GM12878 (cell line): Measurements from ENCODE around the gene WNT5A. TPM values are rescaled to one million over a fixed set of nuclear protein-coding genes. Genes with fewer than 3 reads are reported as not detected.

ENCODE experiments used
- EED ChIP-seq: sonication (generic); IDR thresholded peaks from 2 replicates; pipeline ENCODE4 v1.6.1; 2016; ENCODE audit warnings: antibody characterized with exemption, low read depth
- MLLT1 ChIP-seq: fragments of 450-650 bp; IDR thresholded peaks from 2 replicates; pipeline ENCODE4 v1.6.1; 2016; ENCODE audit warnings: mild to moderate bottlenecking
- PAX8 ChIP-seq: fragments of 450-650 bp; IDR thresholded peaks from 2 replicates; pipeline ENCODE4 v1.6.1; 2017; ENCODE audit warnings: mild to moderate bottlenecking, moderate library complexity
- PRDM15 ChIP-seq: fragments of 450-650 bp; formaldehyde crosslinking; IDR thresholded peaks from 2 replicates; pipeline ENCODE4 v1.4.0; 2020; ENCODE audit warnings: mild to moderate bottlenecking, moderate library complexity
- RAD21 ChIP-seq: IDR thresholded peaks from 2 replicates; pipeline ENCODE4 v1.6.1; 2011; ENCODE audit warnings: mild to moderate bottlenecking, low read depth, low read length, moderate library complexity; ENCODE audit not compliant: insufficient read depth
- RB1 ChIP-seq: fragments of 450-650 bp; formaldehyde crosslinking; IDR thresholded peaks from 2 replicates; pipeline ENCODE4 v1.6.1; 2017; ENCODE audit warnings: mild to moderate bottlenecking, borderline replicate concordance
- SREBF2 ChIP-seq: IDR thresholded peaks from 2 replicates; pipeline ENCODE4 v1.6.1; 2012; ENCODE audit warnings: mild to moderate bottlenecking, low read length
- TCF12 ChIP-seq: IDR thresholded peaks from 2 replicates; pipeline ENCODE4 v1.6.1; 2011; ENCODE audit warnings: low read depth, mild to moderate bottlenecking, low read length
- ZNF274 ChIP-seq: IDR thresholded peaks from one replicate; pipeline ENCODE4 v1.8.0; 2011; ENCODE audit not compliant: insufficient read length, insufficient read depth
- polyA plus RNA-seq, 11 experiments: library from polyadenylated mRNA; depleted of rRNA in 4 of 11; unstranded in 6 of 11; stranded (reverse) in 5 of 11; fragments of >200 nt; fragmentation: Nextera tagmentation in 4 of 11; fragmentation: Illumina TruSeq in 1 of 11; extraction: Ambion mirVana in 4 of 11; extraction: Trizol in 1 of 11; gene quantifications; 1 replicate in 1 of 11; 2 replicates in 10 of 11; pipeline versions ENCODE4 v1.2.1 to v1.2.3, GENCODE V29; 2011 to 2016; ENCODE audit warnings: inconsistent platforms in 2 of 11, missing spikeins in 2 of 11, low read depth in 1 of 11
- total RNA-seq, 4 experiments: library from RNA; depleted of rRNA in 3 of 4; stranded (reverse); fragments of >200 nt in 3 of 4; fragmentation: Illumina TruSeq in 1 of 4; extraction: Trizol in 1 of 4; gene quantifications; 2 replicates each; pipeline versions ENCODE4 v1.2.1 to v1.2.3, GENCODE V29; 2013 to 2021

The WNT5A gene
- total and polyA plus RNA-seq, 10 of the 15 experiments (the other 5 are each of a cell fraction or from before 2014, with no cell fraction given): 0.06 to 2.8 (median 0.39) TPM

- TF ChIP-seq MLLT1: no peak
- no peak for TF ChIP-seq EED
- TF ChIP-seq RB1: no peak
- no peak for TF ChIP-seq ZNF274
- TF ChIP-seq PAX8: no peak
- TF ChIP-seq RAD21: no peak
- TF ChIP-seq TCF12: no peak
- TF ChIP-seq SREBF2: no peak
- TF ChIP-seq PRDM15: no peak
- TF ChIP-seq, all 136 proteins: peak for 0
Measured at GRCh38 chr3:55484191-55484689, 2.9 kb downstream of the WNT5A start (continued).
